Limb (tissue), 2 donors: ENCODE results near the gene PPIL6.
A peak's percentile ranks its signal among the peaks of the same experiment; 100 is the strongest.
"Not testable (repeated sequence)": the region's sequence is repeated elsewhere in the genome, so short reads cannot be mapped to it uniquely, and the experiment has no call there.

Source experiments
- DNase-seq, 2 donors: peaks; one replicate each; pipeline ENCODE4 v3.0.0-alpha.2; 2016; ENCODE audit errors: extremely low spot score in 2 of 2

PPIL6 gene

GRCh38 chr6:109466212-109466923 is 25.9 kb upstream of the PPIL6 start:
- DNase-seq, result no peak

- no peak for DNase-seq
Measured at GRCh38 chr6:109465772-109466171, 25.3 kb upstream of the PPIL6 start.

DNA sequence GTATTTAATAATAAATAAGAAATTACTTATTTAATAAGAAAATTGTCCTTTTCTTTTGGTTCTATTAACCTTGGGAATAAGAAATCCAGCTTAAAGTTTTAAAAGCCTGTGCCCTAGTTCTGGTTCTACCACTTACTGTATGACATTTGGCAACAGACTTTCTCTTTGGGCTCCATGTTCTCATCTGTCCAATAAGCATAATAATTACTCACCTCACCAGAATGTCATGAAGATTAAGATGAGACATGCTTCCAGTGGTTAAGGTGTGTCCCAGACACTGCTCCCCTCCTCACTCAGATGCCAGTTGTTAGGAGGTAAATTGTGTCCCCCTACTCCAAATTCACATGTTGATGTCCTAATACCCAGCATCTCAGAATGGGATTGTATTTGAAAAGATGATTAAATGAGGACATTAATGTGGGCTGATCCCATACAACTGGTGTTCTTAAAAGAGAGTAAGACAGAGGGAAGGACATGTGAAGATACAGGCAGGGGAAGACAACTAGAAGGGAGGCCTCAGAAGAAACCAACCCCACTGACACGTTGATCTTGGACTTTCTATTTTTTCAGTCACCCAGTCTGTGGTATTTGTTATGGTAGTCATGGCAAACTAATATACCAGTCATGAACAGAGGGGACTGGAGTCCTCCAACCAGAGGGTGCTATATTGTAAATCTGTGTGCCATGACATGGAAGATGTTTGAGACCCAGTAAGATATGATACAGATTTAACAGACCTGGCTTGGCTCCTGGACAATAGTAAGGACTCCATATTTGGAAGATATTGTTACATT is 21.5 kb upstream of the PPIL6 start:
- no peak for DNase-seq

- not testable (repeated sequence) for DNase-seq
Measured at GRCh38 chr6:109461205-109461604, 20.8 kb upstream of the PPIL6 start.

- DNase-seq, result no peak
Measured at GRCh38 chr6:109460161-109460829, 19.9 kb upstream of the PPIL6 start.

GRCh38 chr6:109458774-109459531 is 18.5 kb upstream of the PPIL6 start:
- DNase-seq, result no peak

GRCh38 chr6:109457562-109457996 is 17.2 kb upstream of the PPIL6 start:
- no peak for DNase-seq

GRCh38 chr6:109456710-109457561 is 16.5 kb upstream of the PPIL6 start:
- DNase-seq, result peak in 1 of 2 donors; percentile 29

DNA sequence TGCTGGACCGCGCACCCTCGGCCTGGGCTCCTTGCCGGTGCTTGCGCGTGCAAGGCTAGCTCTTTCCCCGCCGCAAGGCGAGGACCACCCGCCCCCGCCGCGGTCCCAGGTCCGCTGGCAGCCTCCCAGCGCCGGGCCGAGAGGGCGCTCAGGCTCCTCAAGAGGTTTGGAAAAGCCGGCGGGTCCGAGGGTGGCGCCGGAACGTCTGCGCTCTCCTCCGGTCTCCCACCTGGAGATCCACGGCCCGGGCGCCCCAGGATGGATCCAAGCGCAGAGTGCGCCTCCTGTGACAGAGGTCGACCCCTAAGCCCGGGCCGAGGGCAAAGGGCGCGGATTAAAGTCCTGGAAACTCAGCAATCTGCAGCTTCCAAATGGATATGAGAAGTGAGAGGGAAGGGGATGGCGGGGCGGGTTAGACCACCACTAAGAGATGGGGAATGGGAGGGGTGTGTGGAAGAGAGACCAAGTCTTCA is 15.7 kb upstream of the PPIL6 start:
- DNase-seq, result no peak

DNA sequence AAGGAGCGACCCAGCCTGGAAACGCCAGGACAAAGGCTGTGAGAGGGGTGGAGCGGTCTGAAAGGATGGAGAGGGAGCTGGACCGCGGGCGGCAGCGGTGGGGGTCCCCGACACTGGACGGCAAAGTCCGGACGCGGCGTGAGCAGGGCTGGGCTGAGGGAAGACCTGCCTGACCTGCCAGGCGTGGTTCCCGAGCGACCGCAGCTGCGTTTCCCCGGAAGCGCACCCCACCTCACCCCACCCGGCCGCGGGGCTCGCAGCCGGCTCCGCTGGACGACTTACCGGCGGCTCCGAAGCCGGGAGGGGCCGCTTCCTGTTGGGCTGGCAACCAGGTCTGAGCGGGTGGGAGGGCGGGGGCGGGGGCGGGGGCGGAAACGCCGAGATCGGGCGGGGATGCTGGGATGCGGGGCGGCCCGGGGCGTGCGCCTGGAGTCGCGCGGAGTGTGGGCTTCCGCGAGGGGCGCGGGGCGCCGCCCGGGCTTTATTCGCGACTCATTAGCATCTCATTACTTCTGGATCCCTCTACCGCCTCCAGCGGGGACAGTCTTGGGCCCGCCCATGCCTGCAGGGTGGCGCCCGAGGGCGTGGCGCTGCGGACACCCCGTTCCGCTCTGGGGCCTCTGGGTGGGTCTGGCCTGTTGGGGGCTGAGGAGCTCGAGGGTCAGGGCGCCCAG is 15.1 kb upstream of the PPIL6 start, which contains the start of gene MICAL1:
TSS of gene MICAL1 (minus strand) at position 336 of the 674 bp plus-strand sequence. CDS start 1,576 bp downstream, outside the sequence.
- peak; percentile 14 to 83 for DNase-seq

GRCh38 chr6:109454496-109455436 is 14.3 kb upstream of the PPIL6 start:
- peak; percentile 21 to 63 for DNase-seq

- peak in 1 of 2 donors; percentile 65 for DNase-seq
Measured at GRCh38 chr6:109453594-109454495, 13.4 kb upstream of the PPIL6 start.

- no peak for DNase-seq
Measured at GRCh38 chr6:109453156-109453555, 12.7 kb upstream of the PPIL6 start.

- DNase-seq, result no peak
Measured at GRCh38 chr6:109452181-109452580, 11.8 kb upstream of the PPIL6 start.

DNA sequence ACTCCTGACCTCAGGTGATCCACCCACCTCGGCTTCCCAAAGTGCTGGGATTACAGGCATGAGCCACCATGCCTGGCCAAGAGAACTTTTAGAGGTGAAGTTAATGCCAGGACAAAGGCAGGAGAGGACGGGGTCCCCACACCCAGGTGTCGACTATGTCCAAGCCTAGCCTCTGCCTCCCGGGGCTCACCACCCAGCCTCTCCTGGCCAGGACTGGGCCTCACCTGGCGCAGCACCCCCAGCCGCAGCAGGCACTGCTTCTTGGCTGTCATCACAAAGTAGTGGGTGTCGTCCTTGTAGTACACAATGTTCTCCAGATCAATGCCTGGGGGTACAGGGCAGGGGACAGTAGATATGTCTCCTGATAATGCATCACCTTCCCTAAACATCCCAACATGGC is 10.9 kb upstream of the PPIL6 start:
- DNase-seq, result no peak

- DNase-seq, result no peak
Measured at GRCh38 chr6:109450801-109451200, 10.4 kb upstream of the PPIL6 start.
